ENCODE results near the gene ABCC4. TPM values are rescaled to one million over a fixed set of nuclear protein-coding genes. Genes with fewer than 3 reads are reported as not detected.

The ABCC4 gene
- total RNA-seq, 1 experiment from 2014 or later, result 26.3 TPM

- H3K27ac ChIP-seq (ENCODE audit: low read depth, low read length), result no peak overlapping the region
- POLR2A ChIA-PET, result no interaction called here
- no peak overlapping the region for H3K9ac ChIP-seq (ENCODE audit: low read length)
These were observed 149.2 kb downstream of the ABCC4 start for GRCh38 chr13:95151942-95152587.

More at GRCh38 chr13:95151942-95152587, 149.2 kb downstream of the ABCC4 start:
- TF ChIP-seq ELF1 (IDR thresholded peaks at IDR 0.05; ENCODE audit: borderline replicate concordance, low read depth) (no peak), REST (IDR thresholded peaks at IDR 0.05; ENCODE audit: low read depth) (no peak), JUND (IDR thresholded peaks at IDR 0.05) (no peak), TCF7L2 (IDR thresholded peaks at IDR 0.05; ENCODE audit: borderline replicate concordance, extremely low read depth, insufficient read depth, insufficient read length) (no peak), EZH2phosphoT487 (IDR thresholded peaks at IDR 0.05; ENCODE audit: borderline replicate concordance) (no peak), MAX (IDR thresholded peaks at IDR 0.05) (no peak), YY1 (IDR thresholded peaks at IDR 0.05; ENCODE audit: extremely low read depth, insufficient replicate concordance, low read depth, low read length) (no peak), ATF3 (IDR thresholded peaks at IDR 0.05) (no peak), EGR1 (IDR thresholded peaks at IDR 0.05; ENCODE audit: low read depth) (no peak), SIN3A (IDR thresholded peaks at IDR 0.05; ENCODE audit: low read depth) (no peak), CTCF (IDR thresholded peaks at IDR 0.05 in 2 of 3, conservative IDR thresholded peaks at IDR 0.05 in 1 of 3; ENCODE audit: borderline replicate concordance in 1 of 3, insufficient read depth in 1 of 3, low read depth in 2 of 3, low read length in 2 of 3) (no peak), ZNF274 (IDR thresholded peaks at IDR 0.05; ENCODE audit: low read depth, low read length) (no peak)
- Histone ChIP-seq H3K9me2 (ENCODE audit: insufficient read depth) (no peaks in the 10 kb centered on the region), H3K4me3 (replicated peaks in 1 of 2; ENCODE audit: low read depth in 1 of 2, low read length in 2 of 2) (no peak overlapping the region), H2AFZ (ENCODE audit: low read depth, low read length, poor library complexity, severe bottlenecking) (no peak overlapping the region), H3K36me3 (ENCODE audit: control insufficient read depth in 1 of 2, insufficient read depth in 2 of 2, low read length in 2 of 2) (no peaks in the 10 kb centered on the region), H3K27me3 (ENCODE audit: insufficient read depth, low read length) (no peaks in the 10 kb centered on the region), H3K9me3 (ENCODE audit: control insufficient read depth in 1 of 2, insufficient read depth in 1 of 2, low read depth in 1 of 2, low read length in 2 of 2) (no peaks in the 10 kb centered on the region), H3K4me2 (ENCODE audit: low read length) (no peak overlapping the region), H3K4me1 (ENCODE audit: control insufficient read depth in 1 of 2, insufficient read depth in 2 of 2, low read length in 2 of 2) (no peaks in the 10 kb centered on the region), H4K20me1 (ENCODE audit: insufficient read depth) (no peaks in the 10 kb centered on the region), H3K79me2 (ENCODE audit: insufficient read depth, low read length) (no peaks in the 10 kb centered on the region)
- no TSS peak for BruUV-seq (replicated peaks)
- ATAC-seq (no peak), DNase-seq (ENCODE audit: low read depth, low spot score) (no peak)
- CTCF ChIA-PET, result no interaction called here
- intact Hi-C loops (cut with micrococcal nuclease), result loop anchor here (10.0 kb wide), 1 partner anchor 717 kb away; no protein-coding TSS in a partner anchor
- RAD21 ChIA-PET (ENCODE audit: low non-redundant PET in 1 of 2, low total read pairs in 2 of 2, uncharacterized antibody in 2 of 2, unreplicated experiment in 2 of 2), result no interaction called here
